Fibroblast of skin of scalp (primary cell): ENCODE results near the gene POGZ.
"Not testable (repeated sequence)": the region's sequence is repeated elsewhere in the genome, so short reads cannot be mapped to it uniquely, and the experiment has no call there.

ENCODE experiments used
- DNase-seq: peaks from one replicate; pipeline ENCODE4 v3.0.0-alpha.2; 2013

POGZ gene

GRCh38 chr1:151408891-151409290, 50.4 kb downstream of the POGZ start:
- peak; percentile 10 for DNase-seq

- no peak for DNase-seq
These were observed 52.0 kb downstream of the POGZ start for GRCh38 chr1:151407304-151407703.

GRCh38 chr1:151406176-151406575, 53.1 kb downstream of the POGZ start:
- no peak for DNase-seq

GRCh38 chr1:151405187-151405951, 53.9 kb downstream of the POGZ start:
- no peak for DNase-seq

- no peak for DNase-seq
These were observed 55.7 kb downstream of the POGZ start for GRCh38 chr1:151403612-151404011.

- DNase-seq: no peak
These were observed 56.5 kb downstream of the POGZ start for GRCh38 chr1:151402764-151403163.

GRCh38 chr1:151401860-151402259, 57.4 kb downstream of the POGZ start:
- no peak for DNase-seq

GRCh38 chr1:151401125-151401788, 58.0 kb downstream of the POGZ start:
- peak; percentile 17 for DNase-seq

- DNase-seq: peak; percentile 94
These were observed 59.7 kb downstream of the POGZ start, which contains the start of gene PSMB4 for GRCh38 chr1:151399324-151400171. TSS of gene PSMB4 (plus strand) at chr1:151399573. CDS start at chr1:151399588, 15 bp downstream.

GRCh38 chr1:151396265-151396664, 63.0 kb downstream of the POGZ start:
- DNase-seq: not testable (repeated sequence)

- no peak for DNase-seq
These were observed 65.7 kb downstream of the POGZ start for GRCh38 chr1:151393583-151393982.

GRCh38 chr1:151391079-151391563, 68.2 kb downstream of the POGZ start:
- DNase-seq: no peak

- not testable (repeated sequence) for DNase-seq
These were observed 68.8 kb downstream of the POGZ start for GRCh38 chr1:151390221-151391078.

- DNase-seq: no peak
These were observed 73.3 kb downstream of the POGZ start for GRCh38 chr1:151386002-151386401.

GRCh38 chr1:151384584-151384983, 74.7 kb downstream of the POGZ start:
- no peak for DNase-seq

GRCh38 chr1:151377150-151377884, 82.0 kb downstream of the POGZ start:
- DNase-seq: no peak

GRCh38 chr1:151373196-151373595, 86.1 kb downstream of the POGZ start:
- no peak for DNase-seq

GRCh38 chr1:151372058-151372934, 87.0 kb downstream of the POGZ start, which contains the start of gene SELENBP1:
TSS of gene SELENBP1 (minus strand) at chr1:151372705. CDS start at chr1:151372641, 64 bp downstream.
- DNase-seq: peak; percentile 75

- peak; percentile 57 for DNase-seq
These were observed 87.8 kb downstream of the POGZ start for GRCh38 chr1:151371370-151372057.
